NCI-H2081 treated with DMSO at 0.1 percent for 48 hours (cell line): ENCODE measurements around the gene AATF.

Experiments
- DNase-seq: peaks from one replicate; lab custom pipeline; 2025; lab: John Stamatoyannopoulos, UW

The AATF gene

GRCh38 chr17:36930583-36930900, 18.2 kb upstream of the AATF start:
- no peak for DNase-seq

- no peak for DNase-seq
Observed at GRCh38 chr17:36931096-36931696, 17.6 kb upstream of the AATF start.

GRCh38 chr17:36931697-36932382, 16.9 kb upstream of the AATF start:
- no peak for DNase-seq

DNA sequence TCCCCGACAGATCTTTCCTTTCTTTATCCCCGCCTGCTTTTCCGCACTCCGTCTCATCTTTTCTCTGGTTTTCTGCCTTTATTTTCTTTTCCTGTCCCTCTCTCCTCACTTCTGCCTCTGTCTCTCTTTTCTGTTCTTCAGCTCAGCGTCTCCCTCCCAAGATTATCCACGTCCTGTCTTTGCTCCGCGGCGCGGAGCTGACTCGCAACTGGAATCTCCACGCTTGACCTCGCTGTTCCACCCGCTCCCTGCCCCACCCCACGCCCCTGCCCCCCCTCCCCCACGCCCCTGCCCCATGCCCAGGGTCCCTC, 16.4 kb upstream of the AATF start:
- no peak for DNase-seq

- DNase-seq, result no peak
Observed at GRCh38 chr17:36932694-36933511, 15.9 kb upstream of the AATF start.

GRCh38 chr17:36933512-36934143, 15.1 kb upstream of the AATF start:
- DNase-seq, result no peak

GRCh38 chr17:36934144-36934691, 14.5 kb upstream of the AATF start:
- no peak for DNase-seq

DNA sequence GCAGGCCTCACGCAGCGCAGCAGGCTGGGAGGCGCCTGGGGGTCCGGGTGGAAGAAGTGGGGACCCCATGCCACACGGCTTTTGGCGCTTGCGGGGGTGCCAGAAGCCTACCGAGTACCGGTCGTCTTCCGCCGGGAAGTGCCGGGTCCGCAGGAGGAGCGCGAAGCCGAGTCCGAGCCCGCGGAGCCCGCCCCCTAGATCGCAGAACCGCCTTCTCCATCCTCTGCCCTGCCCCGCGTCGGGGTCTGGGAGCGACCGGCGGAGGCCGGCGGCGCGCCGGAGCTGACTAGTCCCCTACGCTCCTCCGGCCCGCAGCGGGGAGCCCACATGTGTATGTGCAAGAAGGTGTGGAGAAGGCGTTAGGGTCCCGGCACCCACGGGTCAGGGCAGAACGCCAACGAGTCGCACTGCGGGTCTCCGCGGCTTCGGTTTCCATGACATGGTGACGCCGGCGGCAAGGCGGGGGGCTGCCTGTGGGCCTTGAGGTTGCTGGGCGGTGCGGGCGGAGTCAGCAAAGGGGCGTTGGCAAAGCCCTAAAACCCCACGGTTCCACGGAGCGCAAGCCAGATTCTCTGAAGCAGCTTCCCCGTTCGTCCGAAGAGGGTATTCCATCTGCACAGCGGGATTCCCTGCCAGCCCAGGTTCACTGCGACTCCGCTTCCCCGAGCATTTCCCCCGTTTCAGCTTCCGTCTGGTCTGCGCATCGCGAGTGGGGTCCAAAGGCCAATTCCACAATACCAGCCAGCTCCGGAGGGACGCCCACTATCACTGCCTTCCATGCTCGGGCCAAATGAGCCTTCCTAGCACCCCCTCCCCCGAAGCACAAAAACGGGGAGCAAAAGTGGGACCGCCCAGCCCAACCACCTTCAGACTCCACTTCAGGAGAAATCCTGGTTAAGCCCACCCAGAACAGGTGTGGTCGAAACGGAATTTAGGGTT, 13.8 kb upstream of the AATF start:
- no peak for DNase-seq

GRCh38 chr17:36935671-36936454, 12.9 kb upstream of the AATF start:
- DNase-seq, result no peak

DNA sequence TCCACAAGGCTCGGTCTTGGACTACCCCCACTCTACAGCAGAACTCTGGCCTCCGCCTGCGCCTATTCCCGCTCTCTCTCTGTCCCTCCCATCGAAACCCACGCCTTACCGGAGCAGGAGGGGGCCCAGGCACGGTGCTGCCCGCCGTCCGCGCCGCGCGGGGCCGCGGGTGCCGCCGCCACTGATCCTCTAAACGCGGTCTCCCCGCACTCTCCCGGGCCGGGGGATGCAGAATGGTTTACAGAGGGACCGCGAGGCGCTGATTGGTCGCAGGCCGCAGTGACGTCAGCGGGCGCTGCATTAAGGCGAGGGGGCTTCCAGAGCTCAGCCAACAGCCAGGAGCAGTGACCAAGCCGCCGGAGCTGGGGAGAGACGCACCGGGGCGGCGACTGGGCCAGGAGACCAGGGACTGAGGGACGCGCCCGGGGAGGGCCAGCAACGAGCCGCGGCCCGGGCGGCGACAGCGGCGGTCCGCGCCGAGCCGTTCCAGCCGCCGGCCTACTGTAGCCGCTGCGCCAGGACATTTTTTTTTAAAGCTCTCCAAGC, 12.2 kb upstream of the AATF start:
- no peak for DNase-seq

DNA sequence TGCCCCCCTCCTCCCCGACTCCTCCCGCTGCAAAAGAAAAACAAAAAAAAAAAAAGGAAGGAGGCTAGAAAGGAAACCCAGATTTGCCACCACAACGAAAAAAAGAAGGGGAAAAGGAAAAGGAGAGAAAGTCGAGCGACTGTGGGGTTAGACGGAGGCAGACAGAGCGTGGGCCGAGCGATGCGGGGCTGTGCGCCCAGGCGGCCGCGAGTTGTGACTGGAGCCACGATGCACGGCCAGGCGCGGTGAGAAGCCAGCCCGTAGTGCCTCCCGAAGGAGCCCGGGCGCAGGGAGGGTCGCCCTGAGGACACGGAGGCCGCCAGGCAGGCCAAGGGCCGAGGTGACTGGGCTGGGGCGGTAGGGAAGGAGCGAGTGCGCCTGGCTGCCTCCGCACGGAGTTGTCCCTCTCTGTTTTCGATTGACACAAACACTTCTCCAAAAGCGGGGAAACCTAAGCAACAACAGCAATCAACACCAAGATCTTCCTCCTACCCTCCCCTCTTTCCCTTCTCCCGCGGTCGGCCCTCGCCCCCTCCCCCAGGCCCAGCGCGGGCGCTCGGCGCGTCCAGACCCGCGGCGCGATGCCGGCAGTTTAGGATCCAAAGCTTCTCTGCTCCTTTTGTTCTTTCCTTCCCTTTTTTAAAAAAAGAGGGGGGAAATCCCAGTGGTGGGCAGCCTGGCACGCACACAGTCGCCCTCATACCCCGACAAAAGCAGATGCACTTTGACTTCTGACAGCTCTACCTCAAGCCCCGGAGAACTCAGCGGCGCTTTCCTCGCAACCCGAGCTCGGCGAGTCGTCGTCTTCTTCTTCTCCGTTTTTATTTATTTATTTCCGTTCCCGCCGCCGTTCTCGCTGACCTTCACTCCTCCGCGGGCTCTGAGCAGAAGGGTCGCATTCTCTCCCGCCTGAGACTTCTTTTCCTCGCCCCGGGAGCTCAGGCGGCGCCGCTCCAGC, 11.5 kb upstream of the AATF start, which contains the start of gene LHX1:
LHX1 (plus strand) TSS at position 475 of the 958 bp plus-strand sequence. CDS start 723 bp downstream, outside the sequence.
- DNase-seq, result no peak

- no peak for DNase-seq
Observed at GRCh38 chr17:36937959-36938565, 10.7 kb upstream of the AATF start.

- DNase-seq, result no peak
Observed at GRCh38 chr17:36938566-36939051, 10.1 kb upstream of the AATF start.

GRCh38 chr17:36939052-36939801, 9.5 kb upstream of the AATF start:
- no peak for DNase-seq

DNA sequence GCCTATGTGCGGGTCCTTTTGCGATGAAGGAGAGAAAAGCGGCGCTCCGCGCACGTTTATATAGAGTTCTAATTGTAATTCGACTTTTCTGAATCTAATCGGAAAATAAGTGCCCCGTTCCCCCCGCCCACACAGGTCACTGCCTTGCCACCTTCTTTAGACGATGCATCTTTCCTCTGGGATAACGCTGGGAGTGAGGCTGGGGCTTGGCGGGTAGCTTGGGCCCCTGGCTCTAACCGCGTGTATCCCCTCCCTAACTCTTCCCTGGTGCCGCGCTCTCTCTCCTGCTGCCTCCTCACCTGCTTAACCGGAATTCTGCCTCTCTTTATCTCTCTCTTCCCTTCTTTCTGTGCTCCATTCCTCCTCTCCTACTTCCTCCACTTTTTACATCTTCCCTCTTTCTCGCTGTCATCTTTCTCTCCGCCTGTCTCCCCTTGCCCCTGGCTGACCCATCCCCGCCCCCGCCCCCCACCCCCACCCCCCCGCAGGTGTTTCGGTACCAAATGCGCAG, 8.9 kb upstream of the AATF start:
- no peak for DNase-seq

DNA sequence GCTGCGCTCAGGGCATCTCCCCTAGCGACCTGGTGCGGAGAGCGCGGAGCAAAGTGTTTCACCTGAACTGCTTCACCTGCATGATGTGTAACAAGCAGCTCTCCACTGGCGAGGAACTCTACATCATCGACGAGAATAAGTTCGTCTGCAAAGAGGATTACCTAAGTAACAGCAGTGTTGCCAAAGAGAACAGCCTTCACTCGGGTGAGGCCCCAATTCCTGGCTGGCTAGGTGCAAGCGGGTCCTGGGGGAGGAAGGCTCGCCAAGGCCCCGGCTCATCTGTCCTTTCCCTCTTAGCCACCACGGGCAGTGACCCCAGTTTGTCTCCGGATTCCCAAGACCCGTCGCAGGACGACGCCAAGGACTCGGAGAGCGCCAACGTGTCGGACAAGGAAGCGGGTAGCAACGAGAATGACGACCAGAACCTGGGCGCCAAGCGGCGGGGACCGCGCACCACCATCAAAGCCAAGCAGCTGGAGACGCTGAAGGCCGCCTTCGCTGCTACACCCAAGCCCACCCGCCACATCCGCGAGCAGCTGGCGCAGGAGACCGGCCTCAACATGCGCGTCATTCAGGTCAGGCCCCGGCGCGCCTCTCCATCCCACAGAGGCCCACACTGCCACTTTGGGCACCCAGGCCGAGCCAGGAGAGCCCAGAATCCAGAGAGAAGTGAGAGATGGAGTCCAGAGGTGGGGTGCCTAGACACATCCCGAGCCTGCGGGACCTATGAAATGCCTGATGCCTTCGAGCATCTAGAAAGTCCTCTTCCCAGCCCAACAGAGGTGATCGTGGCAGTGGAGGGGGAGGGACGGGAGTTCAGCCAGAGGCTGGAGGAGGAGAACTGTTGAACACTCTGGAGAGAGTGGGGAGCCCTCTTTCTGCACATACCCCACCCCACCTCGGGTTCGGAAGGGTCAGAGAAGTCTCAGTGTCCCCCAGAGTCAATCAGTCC, 8.2 kb upstream of the AATF start:
- no peak for DNase-seq
